Esophagus muscularis mucosa (tissue), 4 donors: Measurements from ENCODE around the gene MYNN. TPM values are rescaled to one million over a fixed set of nuclear protein-coding genes. Genes with fewer than 3 reads are reported as not detected.

Experiments used
- DNase-seq: peaks from one replicate; pipeline ENCODE4 v3.0.0-alpha.2; 2017; ENCODE audit errors: extremely low spot score
- H3K27ac ChIP-seq, 4 donors: fragments of 200-600 bp; sonication (generic); replicated peaks in 1 of 4; 1 replicate in 3 of 4; 2 replicates in 1 of 4; pipeline ENCODE4 v1.5.1; 2016 to 2019; ENCODE audit warnings: mild to moderate bottlenecking in 1 of 4
- H3K27me3 ChIP-seq, 4 donors: fragments of 200-600 bp; sonication (generic); one replicate each; pipeline versions ENCODE4 v1.5.1 to v1.6.0; 2016 to 2019
- H3K36me3 ChIP-seq, 4 donors: fragments of 200-600 bp; sonication (generic); one replicate each; pipeline ENCODE4 v1.5.1; 2016 to 2019
- H3K4me1 ChIP-seq, 4 donors: fragments of 200-600 bp; sonication (generic); one replicate each; pipeline ENCODE4 v1.5.1; 2016 to 2019
- H3K4me3 ChIP-seq, 4 donors: fragments of 200-600 bp; sonication (generic); 1 replicate in 2 of 4; 2 replicates in 2 of 4; pipeline ENCODE4 v1.5.1; 2016 to 2019; ENCODE audit warnings: mild to moderate bottlenecking in 4 of 4, moderate library complexity in 1 of 4
- H3K9me3 ChIP-seq, 4 donors: fragments of 200-600 bp; sonication (generic); 1 replicate in 3 of 4; 2 replicates in 1 of 4; pipeline ENCODE4 v1.5.1; 2016 to 2019
- CTCF ChIP-seq, 3 experiments: fragments of 200-600 bp in 2 of 3; fragments of 450-650 bp in 1 of 3; sonication (generic) in 2 of 3; IDR thresholded peaks; one replicate each; pipeline ENCODE4 v1.5.1; 2017 to 2019; ENCODE audit warnings: antibody characterized with exemption in 3 of 3, mild to moderate bottlenecking in 2 of 3, moderate library complexity in 1 of 3
- EP300 ChIP-seq: sonication (generic); formaldehyde crosslinking; IDR thresholded peaks from one replicate; pipeline ENCODE4 v1.6.1; 2017; ENCODE audit warnings: antibody characterized with exemption
- POLR2A ChIP-seq: fragments of 450-650 bp; IDR thresholded peaks from one replicate; pipeline ENCODE4 v1.6.1; 2017; ENCODE audit warnings: antibody characterized with exemption, moderate library complexity, mild to moderate bottlenecking, low read depth
- POLR2AphosphoS5 ChIP-seq, 2 donors: sonication (generic); formaldehyde crosslinking; IDR thresholded peaks; one replicate each; pipeline ENCODE4 v1.6.1; 2017; ENCODE audit warnings: antibody characterized with exemption in 2 of 2
- WGBS: methylation state at CpG from one replicate; pipeline ENCODE4 v1.1.5; 2018; 5-methylcytosine and 5-hydroxymethylcytosine counted together
- intact Hi-C: fragments of 100-400 bp; cut with DNase I; formaldehyde crosslinking; loops from one replicate; pipeline ENCODE4 v1.15.1; 2023
- total RNA-seq, 4 donors: library from RNA; depleted of rRNA; stranded (reverse); fragments of >200 nt; gene quantifications; one replicate each; pipeline versions ENCODE4 v1.1.0 to v1.2.1, GENCODE V29; 2016

The MYNN gene
- total RNA-seq, 4 donors from 2014 or later: 11.7 to 15.7 (median 14.7) TPM

- peaks cover 0 to 13% (median 0%) of the 10 kb centered on the region in 4 donors for H3K27me3 ChIP-seq
- intact Hi-C loops: loop anchor here (5.0 to 10.0 kb wide), 3 partner anchors 81 to 884 kb away; no protein-coding TSS in a partner anchor
Measured at GRCh38 chr3:169748670-169749069, 24.5 kb upstream of the MYNN start.

GRCh38 chr3:169750665-169751064, 22.5 kb upstream of the MYNN start:
- WGBS: 75% methylated on average over 2 of the region's 2 CpGs
- intact Hi-C loops: no loop called here
- Histone ChIP-seq H3K36me3 (no peaks in the 10 kb centered on the region), H3K9me3 (no peaks in the 10 kb centered on the region), H3K4me1 (no peaks in the 10 kb centered on the region), H3K27me3 (peaks cover 0 to 24% (median 0%) of the 10 kb centered on the region in 4 donors), H3K4me3 (no peak overlapping the region), H3K27ac (no peak overlapping the region)
- no peak for DNase-seq
- no peak for TF ChIP-seq POLR2A
- no peak for TF ChIP-seq POLR2AphosphoS5 (IDR thresholded peaks at IDR 0.05)
- TF ChIP-seq CTCF (IDR thresholded peaks at IDR 0.05): no peak
- no peak for TF ChIP-seq EP300

More at GRCh38 chr3:169748670-169749069, 24.5 kb upstream of the MYNN start:
- Histone ChIP-seq H3K27ac (no peak overlapping the region), H3K9me3 (no peaks in the 10 kb centered on the region), H3K4me3 (no peak overlapping the region), H3K36me3 (no peaks in the 10 kb centered on the region), H3K4me1 (peaks cover 0 to 6% (median 3%) of the 10 kb centered on the region in 4 donors)
- WGBS: 79% methylated on average over 3 of the region's 3 CpGs
- TF ChIP-seq EP300 (no peak), POLR2AphosphoS5 (IDR thresholded peaks at IDR 0.05) (no peak), POLR2A (no peak), CTCF (IDR thresholded peaks at IDR 0.05) (no peak)
- no peak for DNase-seq

- TF ChIP-seq CTCF (IDR thresholded peaks at IDR 0.05): no peak
- TF ChIP-seq POLR2AphosphoS5 (IDR thresholded peaks at IDR 0.05): no peak
- TF ChIP-seq EP300: no peak
- no peak for TF ChIP-seq POLR2A
- Histone ChIP-seq H3K4me3 (no peak overlapping the region), H3K27me3 (peaks cover 0 to 24% (median 0%) of the 10 kb centered on the region in 4 donors), H3K36me3 (no peaks in the 10 kb centered on the region), H3K4me1 (no peaks in the 10 kb centered on the region), H3K9me3 (no peaks in the 10 kb centered on the region), H3K27ac (no peak overlapping the region)
- 93% methylated on average over 2 of the region's 2 CpGs for WGBS
- intact Hi-C loops: no loop called here
- DNase-seq: no peak
Measured at GRCh38 chr3:169751875-169752274, 21.3 kb upstream of the MYNN start.

- intact Hi-C loops: no loop called here
Measured at GRCh38 chr3:169754711-169755110, 18.5 kb upstream of the MYNN start.

More at GRCh38 chr3:169754711-169755110, 18.5 kb upstream of the MYNN start:
- H3K4me3 ChIP-seq: no peak overlapping the region
- no peak for DNase-seq
- TF ChIP-seq EP300: no peak
- no peak for TF ChIP-seq POLR2A
- no peak for TF ChIP-seq CTCF (IDR thresholded peaks at IDR 0.05)
- TF ChIP-seq POLR2AphosphoS5 (IDR thresholded peaks at IDR 0.05): no peak
- 85% methylated on average over 3 of the region's 3 CpGs for WGBS
- H3K27me3 ChIP-seq: peaks cover 0 to 13% (median 0%) of the 10 kb centered on the region in 4 donors
- H3K27ac ChIP-seq: no peak overlapping the region
- no peaks in the 10 kb centered on the region for H3K4me1 ChIP-seq
- no peaks in the 10 kb centered on the region for H3K9me3 ChIP-seq
- no peaks in the 10 kb centered on the region for H3K36me3 ChIP-seq
